IMR-90 (cell line): ENCODE measurements around the gene EDARADD. TPM values are rescaled to one million over a fixed set of nuclear protein-coding genes. Genes with fewer than 3 reads are reported as not detected.

ENCODE experiments used
- ATAC-seq: fragments of 200-7000 bp; cut with Tn5 transposase; 2 replicates; pipeline ENCODE4 v1.9.1; 2020; ENCODE audit warnings: low read depth, mild to moderate bottlenecking, moderate library complexity
- BruUV-seq: library from RNA; stranded (reverse); fragments of 400-500 nt; replicated peaks from 2 replicates; lab custom pipeline; 2021; lab: Mats Ljungman, UMichigan
- CTCF ChIA-PET: fragments of 300-600 bp; formaldehyde crosslinking; extraction: SDS; loops from one replicate; lab custom pipeline; 2021; ENCODE audit warnings: antibody characterized with exemption; lab: Yijun Ruan, JAX
- POLR2A ChIA-PET: fragments of 300-600 bp; sonication (Branson Sonifier 250); formaldehyde crosslinking; loops from one replicate; lab custom pipeline; 2022; ENCODE audit warnings: antibody characterized with exemption; ENCODE audit not compliant: unreplicated experiment; lab: Charles Lee
- DNase-seq: peaks from one replicate; pipeline ENCODE4 v3.0.0; 2013
- H2AFZ ChIP-seq: replicated peaks from 2 replicates; pipeline ENCODE3; 2013; ENCODE audit warnings: low read length, mild to moderate bottlenecking; ENCODE audit not compliant: poor library complexity
- H2AK5ac ChIP-seq: 2 replicates; pipeline ENCODE4 v1.6.1; 2013; ENCODE audit warnings: low read depth, low read length, inconsistent platforms
- H2AK9ac ChIP-seq: replicated peaks from 2 replicates; pipeline ENCODE3; 2013; ENCODE audit warnings: mild to moderate bottlenecking, low read depth, low read length, moderate library complexity; ENCODE audit not compliant: poor library complexity
- H2BK120ac ChIP-seq: 2 replicates; pipeline ENCODE4 v1.6.1; 2013; ENCODE audit warnings: low read depth, low read length, inconsistent platforms
- H2BK15ac ChIP-seq: 3 replicates; pipeline ENCODE4 v1.6.1; 2013; ENCODE audit warnings: low read depth, low read length, inconsistent platforms
- H2BK20ac ChIP-seq: 2 replicates; pipeline ENCODE4 v1.6.1; 2013; ENCODE audit warnings: low read depth, mild to moderate bottlenecking, inconsistent platforms, low read length, moderate library complexity
- H2BK5ac ChIP-seq: 2 replicates; pipeline ENCODE4 v1.6.1; 2013; ENCODE audit warnings: mild to moderate bottlenecking, low read depth, low read length, inconsistent platforms; ENCODE audit not compliant: poor library complexity, severe bottlenecking
- H3K14ac ChIP-seq: replicated peaks from 2 replicates; pipeline ENCODE4 v1.6.1; 2013; ENCODE audit warnings: low read depth, low read length, inconsistent platforms
- H3K18ac ChIP-seq: 2 replicates; pipeline ENCODE4 v1.6.1; 2013; ENCODE audit warnings: low read depth, low read length, control low read depth
- H3K23ac ChIP-seq: 2 replicates; pipeline ENCODE4 v1.6.1; 2013; ENCODE audit warnings: low read depth, low read length, inconsistent platforms
- H3K27ac ChIP-seq: 2 replicates; pipeline ENCODE4 v1.5.1; 2013; ENCODE audit warnings: mild to moderate bottlenecking, control low read depth, low read length; ENCODE audit not compliant: insufficient read depth
- H3K27me3 ChIP-seq: 2 replicates; pipeline ENCODE4 v1.6.1; 2013; ENCODE audit warnings: low read length; ENCODE audit not compliant: control insufficient read depth, insufficient read depth
- H3K36me3 ChIP-seq: 2 replicates; pipeline ENCODE4 v1.6.1; 2013; ENCODE audit warnings: low read length, mixed read lengths; ENCODE audit not compliant: control insufficient read depth, insufficient read depth
- H3K4ac ChIP-seq: 2 replicates; pipeline ENCODE4 v1.6.1; 2013; ENCODE audit warnings: low read depth, low read length, inconsistent platforms
- H3K4me1 ChIP-seq: 2 replicates; pipeline ENCODE4 v1.6.1; 2013; ENCODE audit warnings: low read length, mixed read lengths; ENCODE audit not compliant: control insufficient read depth, insufficient read depth
- H3K4me2 ChIP-seq: 2 replicates; pipeline ENCODE4 v1.6.1; 2013; ENCODE audit warnings: low read depth, mild to moderate bottlenecking, control low read depth, low read length, moderate library complexity
- H3K4me3 ChIP-seq: 2 replicates; pipeline ENCODE4 v1.5.1; 2013; ENCODE audit warnings: low read depth, mild to moderate bottlenecking, control low read depth, low read length, moderate library complexity; ENCODE audit not compliant: insufficient read depth
- H3K56ac ChIP-seq: 2 replicates; pipeline ENCODE4 v1.6.1; 2013; ENCODE audit warnings: low read length, inconsistent platforms; ENCODE audit not compliant: insufficient read depth; ENCODE audit errors: extremely low read depth
- H3K79me1 ChIP-seq, 2 experiments: 2 replicates each; pipeline ENCODE4 v1.6.1; 2013; ENCODE audit warnings: low read length in 2 of 2, inconsistent platforms in 1 of 2, low read depth in 1 of 2
- H3K9ac ChIP-seq: 2 replicates; pipeline ENCODE4 v1.6.1; 2013; ENCODE audit warnings: low read depth, low read length, control low read depth
- H3K9me1 ChIP-seq: 2 replicates; pipeline ENCODE4 v1.6.1; 2013; ENCODE audit warnings: low read length, inconsistent platforms; ENCODE audit not compliant: insufficient read depth
- H3K9me3 ChIP-seq: 2 replicates; pipeline ENCODE4 v1.6.1; 2013; ENCODE audit warnings: low read length; ENCODE audit not compliant: control insufficient read depth, insufficient read depth
- H4K20me1 ChIP-seq: 2 replicates; pipeline ENCODE4 v1.6.1; 2013; ENCODE audit warnings: low read length, inconsistent platforms; ENCODE audit not compliant: insufficient read depth
- H4K5ac ChIP-seq: 2 replicates; pipeline ENCODE4 v1.6.1; 2013; ENCODE audit warnings: mild to moderate bottlenecking, low read depth, low read length, control low read depth
- H4K8ac ChIP-seq, 2 experiments: 2 replicates each; pipeline ENCODE4 v1.6.1; 2013; ENCODE audit warnings: low read depth in 2 of 2, low read length in 2 of 2, control low read depth in 1 of 2, inconsistent platforms in 1 of 2
- H4K91ac ChIP-seq: 2 replicates; pipeline ENCODE4 v1.6.1; 2013; ENCODE audit warnings: low read depth, low read length, inconsistent platforms; ENCODE audit not compliant: insufficient read depth
- CEBPB ChIP-seq: IDR thresholded peaks from 2 replicates; pipeline ENCODE4 v1.6.1; 2012; ENCODE audit warnings: low read depth, low read length, improper control_type of control experiment
- CHD1 ChIP-seq: IDR thresholded peaks from 2 replicates; pipeline ENCODE4 v1.6.1; 2012; ENCODE audit warnings: low read depth, low read length, improper control_type of control experiment
- CTCF ChIP-seq: conservative IDR thresholded peaks from 2 replicates; pipeline ENCODE4 v1.5.1; 2012; ENCODE audit warnings: mild to moderate bottlenecking, low read depth, low read length, improper control_type of control experiment
- ELK1 ChIP-seq: fragments of 150-350 bp; IDR thresholded peaks from 2 replicates; pipeline ENCODE4 v1.6.1; 2016; ENCODE audit warnings: low read depth, mild to moderate bottlenecking, low read length, moderate library complexity, borderline replicate concordance
- MAFK ChIP-seq: IDR thresholded peaks from 2 replicates; pipeline ENCODE4 v1.6.1; 2012; ENCODE audit warnings: low read depth, low read length, improper control_type of control experiment
- MAZ ChIP-seq: IDR thresholded peaks from 2 replicates; pipeline ENCODE4 v1.6.1; 2012; ENCODE audit warnings: low read depth, mild to moderate bottlenecking, low read length, improper control_type of control experiment, moderate library complexity, borderline replicate concordance
- MXI1 ChIP-seq: IDR thresholded peaks from 2 replicates; pipeline ENCODE4 v1.6.1; 2012; ENCODE audit warnings: low read depth, mild to moderate bottlenecking, low read length, moderate library complexity, borderline replicate concordance
- NFE2L2 ChIP-seq: fragments of 150-350 bp; IDR thresholded peaks from 2 replicates; pipeline ENCODE4 v1.6.1; 2016; ENCODE audit warnings: low read depth, mild to moderate bottlenecking, low read length
- POLR2A ChIP-seq: IDR thresholded peaks from 2 replicates; pipeline ENCODE4 v1.6.1; 2012; ENCODE audit warnings: mild to moderate bottlenecking, low read depth, low read length
- RAD21 ChIP-seq: IDR thresholded peaks from 2 replicates; pipeline ENCODE4 v1.6.1; 2012; ENCODE audit warnings: low read length, improper control_type of control experiment
- RCOR1 ChIP-seq: IDR thresholded peaks from 2 replicates; pipeline ENCODE4 v1.6.1; 2012; ENCODE audit warnings: mild to moderate bottlenecking, low read length, improper control_type of control experiment; ENCODE audit not compliant: insufficient replicate concordance
- RFX5 ChIP-seq: IDR thresholded peaks from 2 replicates; pipeline ENCODE4 v1.8.0; 2012; ENCODE audit warnings: low read depth, mild to moderate bottlenecking, low read length, moderate library complexity
- SMC3 ChIP-seq: fragments of 150-350 bp; IDR thresholded peaks from 2 replicates; pipeline ENCODE4 v1.6.1; 2016; ENCODE audit warnings: low read depth, mild to moderate bottlenecking, antibody characterized with exemption, low read length, moderate library complexity
- USF2 ChIP-seq: fragments of 150-350 bp; IDR thresholded peaks from 2 replicates; pipeline ENCODE4 v1.6.1; 2017; ENCODE audit warnings: mild to moderate bottlenecking, antibody characterized with exemption, low read length, low read depth
- WGBS, 2 experiments: methylation state at CpG; one replicate each; pipeline versions ENCODE4 v1.1.5 to v1.1.7; 2013; ENCODE audit warnings: missing lambda C conversion rate in 2 of 2; ENCODE audit not compliant: insufficient read length in 1 of 2; ENCODE audit errors: extremely low coverage in 2 of 2; 5-methylcytosine and 5-hydroxymethylcytosine counted together
- dilution Hi-C: fragments of 300-500 bp; cut with HindIII; formaldehyde crosslinking; loops from one replicate; pipeline ENCODE4 v1.14.3; 2018; ENCODE audit warnings: low sequenced_read_pairs; ENCODE audit not compliant: unreplicated experiment
- in situ Hi-C: fragments of 300-500 bp; cut with MboI; formaldehyde crosslinking; loops from 3 replicates; pipeline ENCODE4 v1.14.3; 2019; ENCODE audit warnings: low sequenced_read_pairs, inconsistent platforms, mixed read lengths
- intact Hi-C: fragments of 100-400 bp; cut with micrococcal nuclease; formaldehyde crosslinking; loops from 2 replicates; pipeline ENCODE4 v1.10.0; 2022
- polyA plus RNA-seq, 3 experiments: library from polyadenylated mRNA; depleted of rRNA; stranded (reverse); fragments of >200 nt; gene quantifications; 2 replicates each; pipeline ENCODE4 v1.2.3, GENCODE V29; 2012; ENCODE audit warnings: low replicate concordance in 1 of 3
- total RNA-seq: library from RNA; depleted of rRNA; stranded (reverse); fragments of >200 nt; gene quantifications from 2 replicates; pipeline ENCODE4 v1.2.3, GENCODE V29; 2012

The EDARADD gene
- total and polyA plus RNA-seq, 2 of the 4 experiments (the other 2 are of a cell fraction), result not detected

GRCh38 chr1:236389253-236389652, 4.8 kb upstream of the EDARADD start:
- no peaks in the 10 kb centered on the region for H3K79me1 ChIP-seq
- no peak overlapping the region for H2AK9ac ChIP-seq
- H3K9ac ChIP-seq, result no peak overlapping the region
- H2BK20ac ChIP-seq, result no peak overlapping the region
- H3K9me1 ChIP-seq, result no peaks in the 10 kb centered on the region
- no peak overlapping the region for H4K91ac ChIP-seq
- DNase-seq (no peak), ATAC-seq (no peak)
- ChIA-PET POLR2A (no interaction called here), CTCF (no interaction called here)
- H3K4me1 ChIP-seq, result no peaks in the 10 kb centered on the region
- BruUV-seq, result no TSS peak
- H3K36me3 ChIP-seq, result no peaks in the 10 kb centered on the region
- H2AK5ac ChIP-seq, result no peak overlapping the region
- H4K8ac ChIP-seq, result no peak overlapping the region
- no peak overlapping the region for H3K18ac ChIP-seq
- no peak overlapping the region for H2AFZ ChIP-seq
- no peak overlapping the region for H3K14ac ChIP-seq
- no peak overlapping the region for H4K5ac ChIP-seq
- H4K20me1 ChIP-seq, result no peaks in the 10 kb centered on the region
- dilution Hi-C loops (no loop called here), intact Hi-C loops (no loop called here), in situ Hi-C loops (no loop called here)
- TF ChIP-seq CEBPB, result no peak
- no peak for TF ChIP-seq POLR2A
- no peak for TF ChIP-seq MXI1
- no peak for TF ChIP-seq SMC3
- no peak for TF ChIP-seq ELK1
- TF ChIP-seq MAZ, result no peak
- TF ChIP-seq USF2, result no peak
- TF ChIP-seq MAFK, result no peak
- TF ChIP-seq RCOR1, result no peak
- TF ChIP-seq CHD1, result no peak
- TF ChIP-seq RAD21, result no peak
- no peak for TF ChIP-seq RFX5
- TF ChIP-seq NFE2L2, result no peak
- no peak for TF ChIP-seq CTCF
- no peaks in the 10 kb centered on the region for H3K27me3 ChIP-seq
- H3K56ac ChIP-seq, result no peak overlapping the region
- no peak overlapping the region for H3K23ac ChIP-seq
- H2BK5ac ChIP-seq, result no peak overlapping the region
- no peak overlapping the region for H2BK15ac ChIP-seq
- H3K4ac ChIP-seq, result no peak overlapping the region
- H3K9me3 ChIP-seq, result no peaks in the 10 kb centered on the region
- no peak overlapping the region for H3K4me2 ChIP-seq
- H3K4me3 ChIP-seq, result no peak overlapping the region
- WGBS, 2 experiments, result no CpG with 5 or more reads among the region's 1 CpG
- H3K27ac ChIP-seq, result no peak overlapping the region
- no peak overlapping the region for H2BK120ac ChIP-seq
